Left cardiac atrium (tissue), 4 donors: ENCODE data around the gene NISCH. TPM values are rescaled to one million over a fixed set of nuclear protein-coding genes. Genes with fewer than 3 reads are reported as not detected.

Source experiments
- ATAC-seq, 2 donors: fragments of 200-7000 bp; cut with Tn5 transposase; one replicate each; pipeline ENCODE4 v1.9.1; 2020; ENCODE audit warnings: mild to moderate bottlenecking in 2 of 2, moderate library complexity in 2 of 2
- DNase-seq: peaks from one replicate; pipeline ENCODE4 v3.0.0-alpha.2; 2020
- intact Hi-C, 2 donors: fragments of 100-400 bp; cut with DNase I; formaldehyde crosslinking; loops; one replicate each; pipeline versions ENCODE4 v1.14.1 to v1.15.1; 2022 to 2023
- total RNA-seq, 2 donors: library from RNA; stranded (reverse); fragmentation: NEBNext Ultra II Directional; extraction: Animal tissue kit (Norgen Biotek cat#: 25700); gene quantifications; one replicate each; pipeline ENCODE4 v1.2.1, GENCODE V29; 2021
- donor health status: DM: no; HTN: yes; CAD: no.
- donor health status: DM: no; HTN: yes; CAD: no; lungs with severe emphysema.
- donor health status: DM: yes; HTN: yes; CAD: no.
- donor health status: Dilated cardiomyopathy.

Gene NISCH
- total RNA-seq, 2 donors from 2014 or later: 45.9 to 49.0 TPM

- intact Hi-C loops: no loop called here
- DNase-seq (no peak), ATAC-seq (no peak)
Observed at GRCh38 chr3:52527732-52528585, 72.6 kb downstream of the NISCH start.

- intact Hi-C loops: no loop called here
- DNase-seq (no peak), ATAC-seq (no peak)
Observed at GRCh38 chr3:52528586-52529375, 73.4 kb downstream of the NISCH start.

DNA sequence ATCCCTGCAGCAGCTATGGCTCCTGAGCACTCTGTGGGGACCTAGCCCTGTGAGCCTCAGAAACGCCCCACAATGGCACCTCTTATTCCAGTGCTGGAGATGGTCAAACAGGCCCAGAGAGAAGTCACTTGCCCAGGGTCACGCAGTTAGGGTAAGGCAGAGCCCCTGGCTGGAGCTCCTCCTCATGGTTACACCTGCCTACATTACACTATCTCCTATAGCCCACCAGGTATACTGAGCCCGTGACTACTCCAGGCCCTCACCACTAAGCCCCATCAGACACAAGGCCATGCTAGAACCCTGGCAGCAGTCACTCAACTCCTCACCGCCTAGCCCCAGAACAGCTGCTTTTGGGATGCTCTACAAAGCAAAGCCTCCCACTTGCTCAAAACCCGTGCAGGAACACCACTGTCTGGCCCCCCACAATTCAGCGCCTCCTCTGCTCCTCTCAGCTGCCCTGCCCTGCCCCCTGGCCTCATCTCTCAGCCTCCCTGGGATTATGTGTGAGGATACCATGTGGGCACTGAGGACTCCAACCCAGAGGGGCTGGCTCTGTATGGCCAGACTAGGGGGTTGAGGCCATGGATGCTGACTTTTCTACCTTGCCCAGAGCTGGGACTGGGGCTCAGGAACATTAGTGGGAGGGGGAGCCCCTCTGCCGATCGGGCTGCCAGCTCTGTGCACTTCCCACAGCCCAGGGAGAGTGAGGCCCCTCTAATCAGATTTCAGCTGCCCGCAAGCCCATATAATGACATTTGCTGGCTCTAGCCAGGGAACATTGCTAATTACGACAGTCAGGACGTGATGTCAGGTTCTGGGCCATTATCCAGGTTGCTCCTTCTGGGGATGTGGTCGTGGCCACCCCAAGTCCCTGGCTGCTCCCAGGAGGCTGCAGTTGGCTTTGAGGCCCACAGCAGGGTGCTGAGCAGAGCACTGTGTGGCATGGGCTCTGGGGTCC lies 74.3 kb downstream of the NISCH start:
- peak; percentile 14 to 35 for ATAC-seq
- intact Hi-C loops: loop anchor here in 1 of 2 donors (5.0 kb wide), 1 partner anchor 57 kb away; no protein-coding TSS in a partner anchor
- DNase-seq: peak; percentile 70

GRCh38 chr3:52530918-52531826 lies 75.8 kb downstream of the NISCH start:
- DNase-seq: peak; percentile 65
- intact Hi-C loops: loop anchor here in 1 of 2 donors (5.0 kb wide), 1 partner anchor 59 kb away; no protein-coding TSS in a partner anchor
- peak; percentile 22 to 29 for ATAC-seq

- no peak for ATAC-seq
- intact Hi-C loops: loop anchor here in 1 of 2 donors (5.0 kb wide), 1 partner anchor 60 kb away; no protein-coding TSS in a partner anchor
- no peak for DNase-seq
Observed at GRCh38 chr3:52531860-52532516, 76.6 kb downstream of the NISCH start.

DNA sequence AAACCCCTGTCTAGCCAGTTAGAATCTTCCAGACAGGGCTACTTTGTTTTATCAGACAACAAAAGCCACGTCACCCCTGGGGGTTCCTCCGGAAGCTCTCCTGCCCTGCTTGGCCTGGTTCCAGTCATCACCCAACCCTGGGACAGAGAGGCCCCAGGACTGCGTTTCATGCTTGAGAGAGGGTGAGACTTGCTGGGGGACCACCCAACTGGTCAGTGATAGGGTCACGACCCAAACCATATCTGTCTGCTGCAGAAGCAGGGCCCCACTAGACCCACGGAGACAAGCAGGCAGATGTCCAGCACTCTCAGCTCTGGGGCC lies 77.1 kb downstream of the NISCH start:
- DNase-seq (peak; percentile 70), ATAC-seq (no peak)
- intact Hi-C loops: loop anchor here in 1 of 2 donors (5.0 kb wide), 1 partner anchor 60 kb away; no protein-coding TSS in a partner anchor

GRCh38 chr3:52532838-52533622 lies 77.6 kb downstream of the NISCH start:
- ATAC-seq (no peak), DNase-seq (peak; percentile 68)
- intact Hi-C loops: loop anchor here in 1 of 2 donors (5.0 kb wide), 1 partner anchor 61 kb away; no protein-coding TSS in a partner anchor

DNA sequence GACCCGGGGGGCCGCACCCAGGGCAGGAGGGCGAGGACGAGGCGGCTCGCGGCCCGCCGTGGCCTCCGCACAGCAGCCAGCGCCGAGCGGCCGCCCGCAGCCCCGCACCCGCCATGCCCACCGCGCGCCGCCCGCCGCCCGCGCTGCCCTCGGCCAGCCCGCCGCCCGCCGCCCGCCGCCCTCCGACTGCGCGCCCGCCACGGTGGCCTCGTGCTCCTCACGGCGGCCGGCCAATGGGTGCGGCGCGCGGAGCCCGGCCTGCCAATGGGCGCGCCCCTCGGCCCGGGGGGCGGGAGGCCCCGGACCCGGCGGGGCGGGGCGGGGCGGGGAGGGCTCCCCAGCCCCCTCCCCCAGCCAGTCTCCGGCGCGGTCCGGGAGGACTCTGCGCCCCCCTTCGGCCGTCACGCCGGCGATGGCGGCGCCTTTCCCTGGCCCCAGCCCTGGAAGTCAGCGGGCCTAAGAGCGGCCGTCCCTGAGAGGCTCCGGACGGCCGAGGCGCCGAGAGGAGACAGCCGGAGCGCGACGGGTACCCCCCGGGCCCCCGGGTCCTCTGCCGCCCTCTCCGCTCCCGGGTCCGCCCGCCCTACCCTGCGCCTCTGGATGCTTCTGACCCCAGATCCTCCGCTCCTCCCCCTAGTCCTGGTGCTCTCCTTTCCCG lies 78.3 kb downstream of the NISCH start, which contains the start of gene NT5DC2:
NT5DC2 (minus strand) TSS at position 235 of the 658 bp plus-strand sequence; CDS start at position 115, 120 bp downstream.
- intact Hi-C loops: loop anchor here in 1 of 2 donors (5.0 kb wide), 1 partner anchor 61 kb away; no protein-coding TSS in a partner anchor
- peak; percentile 41 to 51 for ATAC-seq
- DNase-seq: peak; percentile 76

- intact Hi-C loops: loop anchor here (5.0 kb wide), 1 partner anchor 62 kb away; no protein-coding TSS in a partner anchor
- DNase-seq (no peak), ATAC-seq (no peak)
Observed at GRCh38 chr3:52534281-52535183, 79.1 kb downstream of the NISCH start.

GRCh38 chr3:52535411-52536111 lies 80.2 kb downstream of the NISCH start:
- no peak for DNase-seq
- intact Hi-C loops: loop anchor here in 1 of 2 donors (5.0 kb wide), 1 partner anchor 63 kb away; no protein-coding TSS in a partner anchor
- no peak for ATAC-seq

GRCh38 chr3:52536112-52536368 lies 80.6 kb downstream of the NISCH start:
- ATAC-seq (no peak), DNase-seq (no peak)
- intact Hi-C loops: loop anchor here in 1 of 2 donors (5.0 kb wide), 1 partner anchor 64 kb away; no protein-coding TSS in a partner anchor

- peak; percentile 99 for DNase-seq
- intact Hi-C loops: loop anchor here in 1 of 2 donors (5.0 kb wide), 1 partner anchor 64 kb away; no protein-coding TSS in a partner anchor
- ATAC-seq: peak; percentile 92 to 93
Observed at GRCh38 chr3:52536369-52537164, 81.2 kb downstream of the NISCH start, which contains the start of gene UQCC5. Gene UQCC5, plus strand, starts transcription at chr3:52536605. Its CDS starts 151 bp downstream, at chr3:52536756.

DNA sequence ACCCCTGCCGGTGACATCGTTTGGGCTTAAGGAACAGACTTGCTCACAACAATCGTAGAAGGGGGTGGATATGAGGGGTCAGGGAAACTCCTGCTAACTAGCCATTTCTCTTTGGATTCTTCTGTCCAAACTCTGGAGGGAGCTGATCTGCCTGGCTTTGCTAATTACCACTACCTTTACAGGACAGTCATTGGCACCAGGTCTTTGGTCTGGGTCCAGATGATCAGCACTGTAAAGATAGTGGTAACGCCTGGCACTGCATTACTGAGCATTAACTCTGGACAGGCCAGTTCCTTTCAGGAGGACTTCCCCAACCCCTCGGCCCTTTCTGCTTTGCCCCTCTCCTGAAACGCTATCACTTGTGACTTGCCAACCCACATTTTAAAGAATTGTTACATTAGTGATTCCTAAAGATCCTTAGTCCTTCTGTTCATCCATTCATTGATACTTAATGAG lies 81.8 kb downstream of the NISCH start:
- ATAC-seq (peak in 1 of 2 donors; percentile 2), DNase-seq (no peak)
- intact Hi-C loops: loop anchor here in 1 of 2 donors (5.0 kb wide), 1 partner anchor 65 kb away; no protein-coding TSS in a partner anchor
